GM19099 (cell line): ENCODE results near the gene RALGDS.

Experiments
- POLR2A ChIP-seq: IDR thresholded peaks from 3 replicates; pipeline ENCODE4 v1.6.1; 2011; ENCODE audit warnings: low read depth; ENCODE audit not compliant: insufficient read length; ENCODE audit errors: extremely low read depth

The RALGDS gene

GRCh38 chr9:133099726-133100505, 21.1 kb downstream of the RALGDS start:
- TF ChIP-seq POLR2A, result no peak

DNA sequence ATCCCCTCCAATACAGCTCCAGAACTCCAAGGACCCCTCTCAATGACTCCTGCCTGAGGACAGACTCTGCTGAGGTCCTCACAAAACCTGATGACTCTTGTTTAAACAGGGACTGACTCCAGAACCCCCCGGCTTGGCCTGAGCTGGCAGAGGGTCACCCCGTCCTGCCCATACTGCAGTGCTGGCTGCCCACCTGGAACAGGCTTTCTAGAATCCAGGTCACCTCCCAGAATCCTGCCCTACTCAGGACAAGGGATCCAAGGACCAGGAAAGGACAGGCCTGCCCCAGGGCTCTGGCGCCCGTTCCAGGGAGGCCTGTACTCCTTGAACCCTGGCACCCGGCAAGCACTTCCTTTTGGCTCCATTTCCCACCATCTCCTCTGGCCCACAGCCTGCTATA, 22.2 kb downstream of the RALGDS start:
- TF ChIP-seq POLR2A, result no peak

- no peak for TF ChIP-seq POLR2A
These were observed 22.8 kb downstream of the RALGDS start for GRCh38 chr9:133098104-133098754.

GRCh38 chr9:133094842-133095393, 26.1 kb downstream of the RALGDS start:
- TF ChIP-seq POLR2A, result no peak

GRCh38 chr9:133090752-133091385, 30.2 kb downstream of the RALGDS start:
- no peak for TF ChIP-seq POLR2A

DNA sequence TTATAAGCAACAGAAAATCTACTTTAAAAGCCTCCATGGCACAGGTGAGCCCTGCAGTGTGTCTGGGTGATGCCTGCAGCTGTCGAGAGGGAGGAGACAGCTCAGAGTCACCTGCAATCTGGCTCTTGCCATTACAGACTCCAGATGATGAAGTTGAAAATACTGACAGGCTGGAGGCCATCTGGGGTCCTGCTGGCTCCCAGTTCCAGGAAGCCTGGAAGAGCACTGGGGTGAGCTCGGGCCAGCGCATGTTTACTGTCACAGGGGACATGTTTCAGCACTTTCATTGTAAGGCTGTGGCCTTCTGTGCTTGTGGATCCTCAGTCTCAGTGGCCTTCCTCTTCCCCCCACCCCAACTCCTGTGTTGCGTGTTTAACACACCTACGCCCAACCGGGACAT, 30.9 kb downstream of the RALGDS start:
- TF ChIP-seq POLR2A, result no peak

GRCh38 chr9:133089271-133089671, 31.8 kb downstream of the RALGDS start:
- TF ChIP-seq POLR2A, result no peak

DNA sequence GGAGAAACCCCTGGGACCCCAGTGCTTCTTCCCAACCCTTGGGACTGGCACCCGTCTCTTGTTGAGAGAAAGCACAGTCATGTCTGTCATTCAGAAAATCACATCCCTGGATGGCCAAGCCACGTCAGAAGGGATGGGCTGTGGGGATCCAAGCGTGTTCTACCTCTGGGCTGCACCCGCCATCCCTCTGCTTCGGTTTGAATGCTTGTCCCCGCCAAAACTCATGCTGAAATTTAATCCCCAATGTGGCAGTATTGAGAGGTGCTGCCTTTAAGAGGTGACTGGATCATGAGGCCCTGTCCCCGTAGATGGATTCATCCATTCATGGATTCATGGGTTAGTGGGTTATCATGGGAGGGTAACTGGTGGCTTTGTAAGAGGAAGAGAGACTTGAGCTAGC, 32.3 kb downstream of the RALGDS start:
- no peak for TF ChIP-seq POLR2A

DNA sequence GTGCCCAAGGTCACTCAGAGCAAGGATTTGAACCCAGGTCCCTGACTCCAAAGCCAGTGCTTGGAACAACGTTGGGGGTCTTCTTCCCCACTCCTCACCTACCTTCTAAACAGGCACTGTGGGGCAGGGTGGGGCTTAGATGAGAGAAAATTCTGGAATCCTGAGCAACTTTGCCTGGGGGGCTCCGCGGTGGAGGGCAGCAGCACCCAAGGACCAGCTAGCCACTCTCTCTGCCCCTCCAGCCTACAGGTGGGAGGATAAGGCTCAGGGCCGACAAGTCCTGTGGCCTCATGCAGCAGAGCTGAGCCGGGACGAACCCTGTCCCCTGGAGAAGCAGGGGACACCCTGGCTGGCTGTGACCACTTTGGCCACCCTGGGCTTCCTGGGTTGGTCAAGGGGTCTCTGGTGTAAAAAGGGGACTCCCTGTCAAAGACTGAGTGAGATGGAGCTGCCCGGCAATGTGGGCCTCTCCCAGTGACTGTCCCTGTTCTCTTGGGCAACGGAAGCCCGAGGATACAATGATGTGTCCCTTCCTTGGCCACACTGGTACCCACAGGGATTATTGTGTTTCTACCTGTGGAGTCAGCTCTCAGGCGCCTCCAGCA, 32.8 kb downstream of the RALGDS start:
- no peak for TF ChIP-seq POLR2A

GRCh38 chr9:133087429-133088145, 33.5 kb downstream of the RALGDS start:
- no peak for TF ChIP-seq POLR2A

DNA sequence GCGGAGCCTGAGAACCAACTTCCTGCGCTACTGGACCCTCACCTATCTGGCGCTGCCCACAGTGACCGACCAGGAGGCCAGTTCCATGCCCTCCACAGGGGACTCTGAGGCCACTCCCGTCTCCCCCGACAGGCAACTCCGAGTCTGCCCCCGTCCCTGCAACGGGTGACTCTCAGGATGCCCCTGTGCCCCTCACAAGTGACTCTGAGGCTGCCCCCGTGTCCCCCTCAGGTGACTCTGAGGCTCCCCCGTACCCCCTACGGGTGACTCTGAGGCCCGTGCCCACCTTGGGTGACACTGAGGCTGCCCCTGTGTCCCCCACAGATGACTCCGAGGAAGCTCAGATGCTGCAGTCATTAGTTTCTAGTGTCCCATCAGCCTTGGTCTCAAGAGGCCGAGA, 34.1 kb downstream of the RALGDS start:
- TF ChIP-seq POLR2A, result no peak

- TF ChIP-seq POLR2A, result no peak
These were observed 40.9 kb downstream of the RALGDS start for GRCh38 chr9:133080161-133080560.

GRCh38 chr9:133078486-133078885, 42.6 kb downstream of the RALGDS start:
- no peak for TF ChIP-seq POLR2A

- no peak for TF ChIP-seq POLR2A
These were observed 44.3 kb downstream of the RALGDS start for GRCh38 chr9:133076691-133077090.

- TF ChIP-seq POLR2A, result no peak
These were observed 45.0 kb downstream of the RALGDS start for GRCh38 chr9:133075925-133076630.
